Non-pigmented ciliary epithelial cell (primary cell): ENCODE data around the gene SRRM5.
"Not testable (repeated sequence)": the region's sequence is repeated elsewhere in the genome, so short reads cannot be mapped to it uniquely, and the experiment has no call there.

Source experiments
- DNase-seq: peaks from one replicate; pipeline ENCODE4 v3.0.0-alpha.2; 2010; ENCODE audit warnings: low read depth

Gene SRRM5

GRCh38 chr19:43638995-43639518 lies 27.2 kb downstream of the SRRM5 start:
- DNase-seq, result no peak

DNA sequence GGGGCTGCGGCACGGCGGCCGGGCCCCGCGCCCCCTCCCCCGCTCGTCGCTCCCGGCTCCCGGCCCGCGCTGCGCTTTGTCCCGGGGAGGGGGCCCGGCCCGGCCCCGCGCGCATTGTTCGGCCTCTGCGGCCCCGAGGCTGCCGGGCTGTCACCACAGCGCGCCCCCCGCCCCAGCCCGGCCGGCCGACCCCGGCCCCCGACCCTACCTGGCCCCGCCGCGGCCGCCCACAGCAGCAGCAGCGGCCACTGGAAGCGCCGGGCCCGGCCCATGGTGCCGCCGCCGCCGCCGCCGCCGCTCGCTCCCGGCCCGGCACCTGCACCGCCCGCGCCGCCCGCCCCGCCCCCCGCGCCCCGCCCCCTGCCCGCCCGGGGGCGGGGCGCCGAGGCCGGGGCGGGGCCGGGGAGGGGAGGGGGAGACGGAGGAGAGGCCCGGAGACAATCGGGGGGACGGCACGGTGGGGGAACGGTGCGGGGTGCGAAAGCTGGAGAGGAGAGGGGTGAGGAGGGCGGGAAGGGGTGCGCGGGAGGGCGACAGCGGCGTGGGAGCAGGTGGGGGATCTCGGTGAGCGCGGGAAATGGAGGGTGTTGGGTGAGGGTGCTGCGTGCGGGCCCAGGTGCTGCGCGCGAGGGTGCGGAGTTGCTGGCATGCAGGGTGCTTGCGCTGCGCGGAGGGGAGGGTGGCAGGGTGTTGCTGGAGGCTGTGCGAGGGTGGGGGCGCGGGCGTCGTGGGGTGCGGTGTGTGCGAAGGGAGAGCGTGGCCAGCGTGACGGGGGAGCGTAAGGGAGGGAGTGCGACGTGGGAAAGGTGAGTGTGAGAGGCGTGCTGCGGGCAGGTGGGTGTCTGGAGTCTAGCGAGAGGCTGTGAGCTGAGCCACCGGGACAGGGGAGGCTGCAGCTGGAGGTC lies 27.9 kb downstream of the SRRM5 start, which contains the start of gene CADM4:
Gene CADM4 (minus strand): TSS at position 332 of the 905 bp plus-strand sequence. CDS start 60 bp downstream, at position 272.
- no peak for DNase-seq

- DNase-seq, result no peak
These were observed 28.5 kb downstream of the SRRM5 start for GRCh38 chr19:43640424-43640757.

GRCh38 chr19:43641333-43641732 lies 29.4 kb downstream of the SRRM5 start:
- DNase-seq, result no peak

- no peak for DNase-seq
These were observed 30.6 kb downstream of the SRRM5 start for GRCh38 chr19:43642531-43642930.

DNA sequence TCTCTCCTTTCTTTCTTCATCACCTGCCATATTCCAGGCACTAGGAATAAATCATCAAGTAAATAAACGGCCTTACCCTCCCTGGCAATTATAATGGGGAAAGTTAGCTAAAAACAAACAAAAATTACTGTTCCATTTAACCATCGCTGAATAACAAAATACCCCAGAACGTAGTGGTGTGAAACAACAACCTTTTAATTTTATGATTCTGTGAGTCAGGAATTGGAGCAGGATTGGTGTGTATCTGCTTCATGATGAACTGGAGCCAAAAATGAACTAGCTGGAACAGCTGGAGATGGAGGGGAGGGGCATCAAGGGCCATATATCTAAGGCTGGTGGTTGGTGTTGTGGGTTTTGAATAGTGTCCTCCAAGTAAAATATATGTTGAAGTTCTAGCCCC lies 31.4 kb downstream of the SRRM5 start:
- DNase-seq, result no peak

DNA sequence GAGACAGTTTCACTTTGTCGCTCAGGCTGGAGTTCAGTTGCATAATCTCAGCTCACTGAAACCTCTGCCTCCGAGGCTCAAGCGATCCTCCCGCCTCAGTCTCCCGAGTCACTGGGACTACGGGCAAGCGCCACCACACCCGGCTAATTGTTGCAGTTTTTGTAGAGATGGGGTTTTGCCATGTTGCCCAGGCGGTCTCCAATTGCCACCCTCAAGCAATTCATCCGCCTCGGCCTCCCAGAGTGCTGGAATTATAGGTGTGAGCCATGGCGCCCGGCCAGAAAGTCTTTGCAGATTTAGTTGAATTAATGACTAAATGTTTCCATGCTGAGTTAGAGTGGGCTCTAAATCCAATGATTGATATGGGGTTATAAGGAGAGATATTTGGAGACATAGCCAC lies 32.3 kb downstream of the SRRM5 start:
- no peak for DNase-seq

GRCh38 chr19:43648633-43649032 lies 36.7 kb downstream of the SRRM5 start:
- DNase-seq, result no peak

DNA sequence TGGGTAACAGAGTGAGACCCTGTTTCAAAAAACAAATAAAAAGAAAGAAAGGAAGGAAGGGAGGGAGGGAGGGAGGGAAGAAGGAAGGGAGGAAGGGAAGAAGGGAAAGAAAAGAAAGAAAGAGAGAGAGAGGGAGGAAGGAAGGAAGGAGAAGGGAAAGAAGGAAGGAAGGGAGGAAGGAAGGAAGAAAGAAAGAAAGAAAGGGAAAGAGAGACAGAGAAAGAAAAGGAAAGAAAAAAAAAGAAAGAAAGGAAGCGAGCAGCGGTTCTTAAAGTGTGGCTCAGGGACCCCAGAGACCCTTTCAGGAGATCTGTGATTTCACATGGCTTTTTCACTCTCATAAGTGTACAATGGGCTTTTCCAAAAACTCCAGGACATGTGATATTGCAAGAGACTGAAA lies 37.6 kb downstream of the SRRM5 start:
- DNase-seq, result no peak

DNA sequence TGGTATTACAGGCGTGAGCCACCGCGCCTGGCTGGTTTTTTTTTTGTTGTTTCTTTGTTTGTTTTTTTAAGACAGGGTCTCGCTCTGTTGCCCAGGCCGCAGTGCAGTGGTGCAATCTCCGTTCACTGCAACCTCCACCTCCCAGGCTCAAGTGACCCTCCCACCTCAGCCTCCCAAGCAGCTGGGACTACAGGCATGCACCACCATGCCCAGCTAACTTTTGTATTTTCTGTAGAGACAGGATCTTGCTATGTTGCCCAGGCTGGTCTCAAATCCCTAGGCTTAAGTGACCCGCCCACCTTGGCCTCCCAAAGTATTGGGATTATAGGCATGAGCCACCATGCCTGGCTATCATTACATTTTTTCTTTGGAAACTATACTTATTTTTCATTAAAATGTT lies 38.4 kb downstream of the SRRM5 start:
- not testable (repeated sequence) for DNase-seq

- no peak for DNase-seq
These were observed 40.1 kb downstream of the SRRM5 start for GRCh38 chr19:43651758-43652545.

- DNase-seq, result no peak
These were observed 40.6 kb downstream of the SRRM5 start for GRCh38 chr19:43652546-43652874.

- DNase-seq, result no peak
These were observed 44.5 kb downstream of the SRRM5 start for GRCh38 chr19:43656436-43656835.

GRCh38 chr19:43658001-43658400 lies 46.1 kb downstream of the SRRM5 start:
- no peak for DNase-seq

DNA sequence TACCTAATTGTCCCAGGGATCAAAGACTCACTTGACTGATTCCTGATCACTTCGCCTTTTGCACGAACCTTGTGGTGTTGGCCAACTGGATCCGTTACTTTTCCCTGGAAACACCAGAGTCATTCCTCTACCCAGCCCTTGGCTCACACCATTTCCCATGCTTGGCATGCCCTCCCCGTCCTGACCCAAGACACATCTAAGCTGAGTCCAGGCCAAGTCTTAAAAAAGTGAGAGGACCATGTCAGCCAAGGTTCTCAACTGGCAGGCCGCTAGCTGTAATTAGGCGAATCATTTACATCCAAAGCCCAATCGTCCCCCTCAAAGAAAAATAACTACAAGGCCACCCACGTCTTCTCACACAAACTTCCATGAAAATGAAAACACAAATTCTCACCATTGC lies 46.6 kb downstream of the SRRM5 start:
- no peak for DNase-seq

DNA sequence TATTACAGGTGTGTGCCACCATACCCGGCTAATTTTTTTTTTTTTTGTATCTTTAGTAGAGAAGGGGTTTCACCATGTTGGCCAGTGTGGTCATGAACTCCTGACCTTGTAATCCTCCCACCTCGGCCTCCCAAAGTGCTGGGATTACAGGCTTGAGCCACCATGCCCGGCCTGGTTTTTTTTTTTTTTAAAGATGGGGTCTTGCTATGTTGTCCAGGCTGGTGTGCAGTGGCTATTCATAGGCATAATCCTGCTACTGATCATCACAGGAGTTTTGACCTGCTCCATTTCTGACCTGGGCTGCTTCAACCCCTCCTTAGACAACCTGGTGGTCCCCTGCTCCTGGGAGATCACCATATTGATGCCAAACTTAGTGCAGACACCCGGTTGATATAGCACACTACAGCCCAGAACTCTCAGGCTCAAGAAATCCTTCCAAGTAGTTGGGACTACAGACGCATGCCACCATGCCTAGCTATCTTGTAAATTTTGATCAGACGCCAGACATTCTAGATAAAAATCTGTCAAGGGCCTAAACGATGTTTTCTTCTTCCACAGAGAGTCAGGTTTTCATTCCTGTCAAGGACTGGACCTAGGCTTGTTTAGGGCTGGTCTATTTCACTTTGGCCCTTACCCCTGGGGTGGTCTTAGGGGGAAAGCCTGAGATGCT lies 48.5 kb downstream of the SRRM5 start:
- DNase-seq, result no peak

DNA sequence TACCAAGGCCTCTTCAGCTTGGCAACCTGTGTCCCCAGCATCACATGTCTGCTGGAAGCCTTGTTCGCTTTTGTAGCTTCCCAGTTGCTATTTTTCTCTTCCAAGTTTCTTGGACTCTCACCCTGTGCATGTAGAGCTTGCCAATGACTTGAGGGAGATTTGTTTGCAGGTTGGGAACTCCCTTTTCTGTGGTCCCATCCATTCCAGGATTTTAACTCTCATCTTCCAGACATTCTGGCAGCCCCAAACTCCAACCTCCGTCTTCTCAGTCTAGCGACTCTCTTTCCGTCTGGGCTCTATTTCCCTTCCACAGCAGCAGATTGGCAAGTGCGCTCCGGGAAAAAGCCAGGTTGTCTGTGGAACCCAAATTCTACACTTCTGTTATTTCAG lies 49.1 kb downstream of the SRRM5 start:
- DNase-seq, result no peak

DNA sequence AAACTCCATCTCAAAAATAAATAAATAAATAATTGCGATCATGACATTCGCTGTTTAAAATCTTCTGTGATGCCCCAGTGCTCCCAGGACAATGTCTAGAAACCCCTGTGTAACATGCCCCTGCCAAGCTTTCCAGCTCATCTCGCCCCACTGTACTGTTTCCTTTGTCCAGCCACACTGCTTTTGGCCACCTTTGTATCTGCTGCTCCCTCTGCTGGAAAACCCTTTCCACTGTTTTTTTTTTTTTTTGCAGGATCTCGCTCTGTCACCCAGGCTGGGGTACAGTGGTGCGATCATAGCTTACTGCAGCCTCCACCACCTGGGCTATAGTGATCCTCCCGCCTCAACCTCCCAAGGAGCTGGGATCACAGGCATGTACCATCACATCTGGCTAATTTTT lies 50.6 kb downstream of the SRRM5 start:
- no peak for DNase-seq

GRCh38 chr19:43664018-43664417 lies 52.1 kb downstream of the SRRM5 start:
- DNase-seq, result no peak
